Stimulated activated naive CD8-positive, alpha-beta T cell treated with anti-CD3 and anti-CD28 coated beads, Interleukin-15, Interleukin-2, amounts not matched to agents 100 U/mL and 50 U/mL, for 24 hours (primary cell): Measurements from ENCODE around the gene MTMR2.
"Not testable (repeated sequence)": the region's sequence is repeated elsewhere in the genome, so short reads cannot be mapped to it uniquely, and the experiment has no call there.

Experiments
- ATAC-seq: fragments of 150-1000 bp; cut with Tn5 transposase; one replicate; pipeline ENCODE4 v1.10.0; 2021
- DNase-seq: peaks from one replicate; pipeline ENCODE4 v3.0.0; 2021

The MTMR2 gene

DNA sequence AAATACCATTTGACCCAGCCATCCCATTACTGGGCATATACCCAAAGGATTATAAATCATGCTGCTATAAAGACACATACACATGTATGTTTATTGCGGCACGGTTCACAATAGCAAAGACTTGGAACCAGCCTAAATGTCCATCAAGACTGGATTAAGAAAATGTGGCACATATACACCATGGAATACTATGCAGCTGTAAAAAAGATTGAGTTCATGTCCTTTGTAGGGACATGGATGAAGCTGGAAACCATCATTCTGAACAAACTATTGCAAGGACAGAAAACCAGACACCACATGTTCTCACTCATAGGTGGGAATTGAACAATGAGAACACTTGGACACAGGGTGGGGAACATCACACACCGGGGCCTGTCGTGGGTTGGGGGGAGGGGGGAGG is 112.9 kb downstream of the MTMR2 start:
- not testable (repeated sequence) for ATAC-seq

DNA sequence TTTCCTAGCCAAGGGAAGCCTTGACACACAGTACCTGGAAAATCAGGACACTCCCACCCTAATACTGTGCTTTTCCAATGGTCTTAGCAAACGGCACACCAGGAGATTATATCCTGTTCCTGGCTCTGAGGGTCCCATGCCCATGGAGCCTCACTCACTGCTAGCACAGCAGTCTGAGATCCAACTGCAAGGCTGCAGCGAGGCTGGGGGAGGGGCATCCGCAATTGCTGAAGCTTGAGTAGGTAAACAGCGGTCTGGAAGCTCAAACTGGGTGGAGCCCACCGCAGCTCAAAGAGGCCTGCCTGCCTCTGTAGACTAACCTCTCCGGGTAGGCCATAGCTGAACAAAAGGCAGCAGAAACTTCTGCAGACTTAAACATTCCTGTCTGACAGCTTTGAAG is 117.4 kb downstream of the MTMR2 start:
- not testable (repeated sequence) for DNase-seq, ATAC-seq

More for the DNA sequence above, 112.9 kb downstream of the MTMR2 start:
- DNase-seq: not testable (repeated sequence)

DNA sequence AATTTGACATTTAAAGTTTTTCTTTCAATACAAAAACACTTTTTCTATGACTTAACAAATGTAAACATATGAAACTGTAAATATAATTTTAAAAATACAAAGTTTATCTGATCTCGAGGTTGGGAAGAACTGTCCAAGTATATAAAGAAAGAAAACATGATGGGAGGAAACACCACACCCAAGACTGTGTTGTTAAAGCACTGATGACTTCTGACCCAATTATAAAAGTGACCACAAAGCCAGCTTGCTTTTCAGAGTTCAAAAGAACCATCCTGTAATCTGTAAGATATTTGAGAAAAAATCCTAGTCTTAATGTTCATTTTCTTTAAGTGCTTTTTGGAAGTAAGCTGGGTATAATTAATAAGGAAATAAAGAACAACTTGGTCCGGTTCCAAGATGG is 118.0 kb downstream of the MTMR2 start:
- ATAC-seq: no peak
- no peak for DNase-seq

DNA sequence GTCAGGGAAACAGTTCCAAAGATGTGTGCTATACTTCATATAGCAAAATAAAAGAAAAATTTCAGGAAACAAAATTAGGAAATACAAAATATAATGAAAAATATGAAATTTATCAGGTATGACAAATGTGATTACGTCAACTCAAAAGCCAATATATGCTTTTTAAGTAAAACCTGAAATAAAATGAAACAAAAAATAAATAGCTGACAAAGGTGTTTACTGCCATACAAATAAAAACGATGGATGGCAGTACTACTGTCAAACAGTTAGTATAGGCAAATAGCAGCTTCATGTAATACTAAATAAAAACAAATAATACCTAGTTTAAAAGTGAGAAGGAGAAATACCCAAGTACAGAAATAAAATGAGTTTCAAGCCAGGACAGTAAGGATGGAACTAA is 119.9 kb downstream of the MTMR2 start:
- DNase-seq (no peak), ATAC-seq (no peak)

DNA sequence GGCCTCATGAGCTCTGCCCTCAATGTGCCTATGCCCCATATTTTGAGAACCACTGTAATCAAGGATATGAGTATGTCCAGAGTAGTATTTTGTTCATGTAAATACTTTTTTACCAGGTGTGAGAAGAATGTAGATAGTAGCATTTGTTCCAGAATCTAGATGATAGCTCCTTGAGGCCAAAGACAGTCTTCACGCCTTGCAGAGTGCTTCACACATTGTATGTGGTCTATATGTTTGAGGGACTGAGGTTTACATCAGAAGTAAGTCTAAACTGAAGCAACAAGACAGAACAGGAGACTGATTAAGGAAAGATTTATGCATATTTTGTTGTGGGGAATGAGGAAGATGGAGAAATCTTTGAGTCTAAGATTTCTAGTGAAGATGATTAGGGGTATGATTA is 121.1 kb downstream of the MTMR2 start:
- ATAC-seq (no peak), DNase-seq (no peak)

GRCh38 chr11:95800438-95800837 is 123.5 kb downstream of the MTMR2 start:
- DNase-seq (no peak), ATAC-seq (no peak)

GRCh38 chr11:95799546-95799945 is 124.4 kb downstream of the MTMR2 start:
- ATAC-seq (no peak), DNase-seq (no peak)

DNA sequence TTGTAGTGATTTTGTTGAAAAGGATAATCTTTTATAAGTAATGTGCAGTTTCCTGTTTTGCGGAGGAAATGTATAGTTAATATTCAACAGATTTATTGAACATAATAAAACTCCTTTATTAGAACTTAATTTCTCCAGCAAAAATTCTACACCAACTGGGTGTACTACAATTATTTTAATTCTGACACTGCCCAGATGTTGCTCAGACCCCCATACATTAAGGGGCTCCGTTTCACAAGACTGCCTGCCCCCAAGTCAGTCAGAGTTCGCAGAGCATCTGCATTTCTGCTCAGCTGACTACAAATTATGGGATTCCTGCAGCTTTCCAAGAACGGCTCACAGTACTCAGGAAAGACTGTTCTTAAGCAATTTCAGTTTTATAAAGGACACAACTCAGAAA is 127.4 kb downstream of the MTMR2 start:
- ATAC-seq (no peak), DNase-seq (no peak)

DNA sequence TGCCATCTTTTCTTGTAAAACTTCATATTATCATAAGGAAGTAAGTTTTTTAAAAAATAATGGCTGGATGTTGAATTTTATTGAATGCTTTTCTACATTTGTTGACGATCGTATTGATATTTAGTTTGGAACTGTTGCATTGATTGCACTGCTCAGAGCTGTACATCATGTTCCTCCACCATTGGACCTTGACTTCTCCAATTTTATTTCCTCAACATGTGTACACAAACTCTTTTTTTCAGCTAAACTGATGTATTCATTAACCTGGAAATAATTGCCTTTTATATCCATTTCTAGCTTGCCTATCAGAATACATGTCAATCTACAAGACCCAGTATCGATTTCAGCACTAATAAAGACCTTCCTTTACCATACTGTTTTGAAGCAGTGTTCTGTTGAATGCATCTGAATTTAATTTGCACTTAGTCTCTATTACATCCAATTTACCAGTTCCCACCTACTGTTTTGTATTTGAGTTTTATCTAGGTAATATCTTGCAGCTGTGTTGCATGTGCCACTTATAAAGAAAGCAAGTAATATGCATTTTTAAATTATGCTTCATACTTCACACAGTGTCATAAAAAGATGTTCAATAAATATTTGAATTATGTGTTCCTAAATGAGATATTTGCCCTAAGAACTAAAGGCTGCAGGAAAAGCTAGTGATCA is 128.1 kb downstream of the MTMR2 start:
- DNase-seq (no peak), ATAC-seq (no peak)

GRCh38 chr11:95794086-95794485 is 129.8 kb downstream of the MTMR2 start:
- DNase-seq: no peak
- ATAC-seq: no peak

DNA sequence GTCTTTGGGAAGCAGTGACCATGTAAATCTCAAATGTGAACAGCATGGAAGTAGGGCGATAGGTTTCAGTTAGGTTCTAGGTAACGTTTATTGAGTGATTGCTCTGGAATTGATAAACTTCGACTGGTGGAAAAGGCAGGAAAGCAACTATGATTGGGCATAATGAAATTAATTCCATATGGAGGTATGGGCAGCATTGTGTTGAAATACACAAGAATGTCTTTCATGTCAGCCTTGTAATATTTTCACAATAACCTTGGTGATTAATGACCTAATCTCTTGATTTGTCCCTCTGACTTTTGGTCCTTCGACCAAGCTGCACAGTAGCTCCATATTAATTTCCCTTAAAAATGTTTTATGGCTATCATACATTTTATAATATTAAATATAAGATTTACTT is 130.8 kb downstream of the MTMR2 start:
- ATAC-seq: no peak
- DNase-seq: no peak

DNA sequence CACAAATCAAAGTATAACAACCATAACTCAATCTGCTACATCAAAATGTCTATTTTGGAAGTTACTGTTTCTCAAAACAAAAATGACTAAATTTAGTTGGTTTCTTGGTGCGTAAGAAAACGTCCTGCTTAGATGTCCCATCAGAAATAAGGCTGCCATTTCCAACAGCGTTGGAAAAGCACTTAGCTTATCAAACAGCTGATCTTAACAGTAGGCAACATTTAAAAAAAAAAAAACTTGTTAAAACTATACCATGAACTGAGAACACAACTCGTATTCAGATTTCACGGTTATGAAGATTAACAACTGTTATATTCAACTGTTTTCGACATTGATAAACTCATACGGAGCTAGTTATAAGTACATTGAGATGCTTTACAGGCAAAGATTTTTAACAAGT is 131.2 kb downstream of the MTMR2 start:
- no peak for DNase-seq
- ATAC-seq: no peak

GRCh38 chr11:95792200-95792599 is 131.7 kb downstream of the MTMR2 start:
- no peak for DNase-seq
- ATAC-seq: no peak

- no peak for ATAC-seq
- DNase-seq: no peak
These were observed 132.2 kb downstream of the MTMR2 start for GRCh38 chr11:95791709-95792033.

DNA sequence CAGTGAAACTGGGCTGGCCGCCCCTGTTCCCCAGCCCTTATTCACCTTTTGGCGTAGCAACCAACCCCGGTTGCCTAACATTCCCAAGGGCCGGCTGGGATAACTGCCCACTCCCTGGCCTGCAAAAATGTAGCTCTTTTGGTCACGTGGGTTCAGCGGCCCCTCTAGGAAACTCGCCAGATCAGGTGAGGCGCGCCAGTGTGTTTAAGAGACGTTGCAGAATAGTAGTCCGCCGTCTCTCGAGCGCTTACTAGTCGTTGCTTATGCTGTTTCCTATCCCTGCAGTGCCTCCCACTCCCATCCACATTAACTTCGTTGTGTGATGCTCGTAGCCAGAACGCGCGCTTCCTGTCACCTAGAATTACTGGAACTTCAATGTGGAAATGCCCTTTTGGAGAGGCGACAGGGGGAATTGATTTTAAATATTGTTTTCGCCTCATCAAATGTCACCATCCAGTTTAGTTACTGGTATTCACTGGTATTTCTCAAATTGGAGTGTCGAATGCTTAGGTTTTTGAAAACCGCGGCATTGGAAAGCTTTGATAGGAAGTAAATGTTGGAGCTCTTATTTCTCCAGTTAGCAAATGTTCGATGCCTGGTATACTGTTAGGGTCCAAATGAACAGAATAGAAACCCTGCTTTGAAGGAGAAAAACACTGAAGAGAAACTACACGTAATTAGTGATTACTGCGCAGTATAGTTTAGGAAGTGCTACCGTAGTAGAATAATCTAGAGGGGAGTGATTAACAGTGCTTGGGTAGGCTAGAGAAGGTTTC is 132.8 kb downstream of the MTMR2 start:
- ATAC-seq: no peak
- DNase-seq: peak; percentile 63

DNA sequence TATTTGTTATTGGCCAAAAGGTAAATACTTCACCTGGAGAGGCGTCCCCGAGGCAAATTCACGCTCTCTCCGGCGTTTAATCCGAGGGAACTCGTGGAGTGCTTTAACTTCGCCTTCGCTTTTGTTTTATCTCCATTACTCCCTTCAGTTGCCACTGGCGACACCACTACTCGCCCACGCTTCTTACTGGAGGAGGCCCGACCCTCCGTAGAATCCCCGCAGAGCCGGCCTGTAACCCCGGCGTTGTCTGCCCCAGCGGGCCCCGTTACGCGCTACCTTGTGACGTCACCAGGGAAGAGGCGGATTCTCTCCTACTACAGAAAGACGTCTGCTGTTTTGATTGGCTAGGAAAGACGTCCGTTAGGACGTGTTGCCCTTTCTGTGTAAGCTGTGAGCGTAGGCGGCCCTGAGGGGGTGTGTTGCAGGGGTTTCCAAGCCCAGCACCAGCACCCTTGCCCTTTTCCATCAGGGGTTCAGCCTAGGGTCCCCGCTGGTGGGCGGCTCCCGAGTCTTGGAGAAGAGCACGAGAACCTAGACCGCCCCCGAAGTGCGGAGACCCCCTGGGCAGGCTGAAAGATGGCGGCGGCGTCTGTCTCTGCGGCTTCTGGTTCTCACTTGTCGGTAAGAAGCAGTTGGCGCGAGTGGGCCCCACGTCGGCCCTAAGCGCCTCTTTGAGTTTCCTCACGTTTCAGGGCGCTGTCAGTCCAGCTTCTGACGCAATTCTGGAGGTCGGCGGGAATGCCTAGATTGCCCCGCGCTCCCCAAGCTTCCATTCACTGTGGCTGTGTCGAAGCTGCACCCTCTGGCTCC is 133.6 kb downstream of the MTMR2 start, which contains the start of gene CEP57:
CEP57 (plus strand) TSS at position 376 of the 810 bp plus-strand sequence; CDS start at position 577, 201 bp downstream.
- peak; percentile 94 for DNase-seq
- ATAC-seq: peak; percentile 77

DNA sequence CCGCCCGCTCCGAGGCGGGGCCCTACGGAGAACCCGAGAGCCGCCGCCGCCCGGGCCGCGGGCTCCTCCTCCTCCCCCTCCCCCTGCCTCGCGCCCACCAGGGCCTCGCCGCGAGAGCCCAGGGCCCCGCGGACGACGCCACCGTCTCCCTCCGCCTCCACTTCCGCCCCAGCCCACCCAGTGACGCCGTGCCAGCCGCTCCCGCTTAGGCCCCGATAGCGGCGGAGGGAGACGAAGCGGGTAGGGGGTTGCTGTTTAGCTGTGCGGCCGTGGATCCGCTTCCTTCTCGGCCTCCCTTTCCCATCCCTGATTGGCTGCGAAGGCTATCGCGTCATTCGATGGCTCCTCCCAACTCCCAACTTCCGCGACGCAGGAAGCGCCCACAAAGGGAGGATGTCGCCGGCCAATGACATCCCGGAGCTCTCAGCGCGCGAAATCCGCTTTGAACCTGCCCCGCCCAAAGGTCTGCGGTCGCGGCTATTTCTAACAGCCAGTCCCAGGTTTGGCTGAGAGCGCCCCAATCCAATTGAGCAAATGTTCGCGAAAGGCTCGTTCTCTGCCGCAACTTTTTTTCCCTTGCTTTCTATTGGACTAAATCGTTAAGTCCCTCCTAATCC is 134.3 kb downstream of the MTMR2 start, which contains the start of gene FAM76B:
FAM76B (minus strand) TSS at position 277 of the 617 bp plus-strand sequence. CDS start 304 bp downstream, outside the sequence.
- ATAC-seq: peak; percentile 79
- DNase-seq: peak; percentile 93

GRCh38 chr11:95788921-95789505 is 134.9 kb downstream of the MTMR2 start:
- ATAC-seq (no peak), DNase-seq (peak; percentile 40)
